HCT116 (cell line): Measurements from ENCODE around the gene RGL2. TPM values are rescaled to one million over a fixed set of nuclear protein-coding genes. Genes with fewer than 3 reads are reported as not detected.

Experiments
- ATAC-seq: fragments of 200-7000 bp; cut with Tn5 transposase; 2 replicates; pipeline ENCODE4 v1.9.1; 2020; ENCODE audit warnings: mild to moderate bottlenecking, moderate library complexity
- BruUV-seq: library from RNA; stranded (reverse); fragments of 400-500 nt; replicated peaks from 2 replicates; lab custom pipeline; 2021; lab: Mats Ljungman, UMichigan
- CTCF ChIA-PET: fragments of 300-600 bp; sonication (Branson Sonifier 250); formaldehyde crosslinking; loops from one replicate; lab custom pipeline; 2021; ENCODE audit warnings: antibody characterized with exemption; lab: Charles Lee
- POLR2A ChIA-PET: fragments of 300-600, 350-600 bp; sonication (Branson Sonifier 250); formaldehyde crosslinking; loops from one replicate; lab custom pipeline; 2021; ENCODE audit warnings: antibody characterized with exemption; lab: Charles Lee
- RAD21 ChIA-PET, 2 experiments: fragments of 300-600 bp; sonication (Branson Sonifier 250); formaldehyde crosslinking; loops; one replicate each; lab custom pipeline; 2023; ENCODE audit warnings: low total read pairs in 2 of 2; ENCODE audit not compliant: uncharacterized antibody in 2 of 2, unreplicated experiment in 2 of 2, low non-redundant PET in 1 of 2; lab: Charles Lee
- DNase-seq: peaks from one replicate; pipeline ENCODE4 v3.0.0-alpha.2; 2010; ENCODE audit warnings: low read depth, low spot score
- H2AFZ ChIP-seq: fragments of 200-600 bp; shearing (Covaris generic), sonication (generic); 2 replicates; pipeline ENCODE4 v1.6.1; 2017; ENCODE audit warnings: low read depth, mixed run types, mixed read lengths, antibody characterized with exemption, low read length; ENCODE audit not compliant: poor library complexity, severe bottlenecking
- H3K27ac ChIP-seq: 2 replicates; pipeline ENCODE4 v1.5.1; 2012; ENCODE audit warnings: low read depth, low read length
- H3K27me3 ChIP-seq: fragments of 200-600 bp; sonication (generic); 2 replicates; pipeline ENCODE4 v1.6.1; 2016; ENCODE audit warnings: mixed run types, low read length, mixed read lengths; ENCODE audit not compliant: insufficient read depth
- H3K36me3 ChIP-seq, 2 experiments: fragments of 200-500 bp in 1 of 2; fragments of 200-600 bp in 1 of 2; sonication (Bioruptor generic) in 1 of 2; sonication (generic) in 1 of 2; 2 replicates each; pipeline versions ENCODE4 v1.5.1 to v1.6.1; 2014 to 2016; ENCODE audit warnings: low read length in 2 of 2, inconsistent platforms in 1 of 2, mixed read lengths in 1 of 2, mixed run types in 1 of 2; ENCODE audit not compliant: insufficient read depth in 2 of 2, control insufficient read depth in 1 of 2
- H3K4me1 ChIP-seq, 2 experiments: fragments of 200-600 bp in 1 of 2; sonication (generic) in 1 of 2; 2 replicates each; pipeline versions ENCODE4 v1.5.1 to v1.6.1; 2012 to 2017; ENCODE audit warnings: low read length in 2 of 2, inconsistent platforms in 1 of 2, mild to moderate bottlenecking in 1 of 2, mixed read lengths in 1 of 2, mixed run types in 1 of 2, moderate library complexity in 1 of 2; ENCODE audit not compliant: insufficient read depth in 2 of 2, control insufficient read depth in 1 of 2
- H3K4me2 ChIP-seq: fragments of 200-600 bp; sonication (generic); 2 replicates; pipeline ENCODE4 v1.6.1; 2017; ENCODE audit warnings: mixed run types, low read length, mixed read lengths
- H3K4me3 ChIP-seq, 2 experiments: fragments of 200-600 bp in 1 of 2; sonication (generic) in 1 of 2; replicated peaks in 1 of 2; 2 replicates each; pipeline ENCODE4 v1.5.1; 2011 to 2016; ENCODE audit warnings: low read length in 2 of 2, control low read depth in 1 of 2, low read depth in 1 of 2, mild to moderate bottlenecking in 1 of 2, mixed read lengths in 1 of 2, mixed run types in 1 of 2
- H3K79me2 ChIP-seq: fragments of 200-600 bp; sonication (generic); 2 replicates; pipeline ENCODE4 v1.6.1; 2017; ENCODE audit warnings: mild to moderate bottlenecking, mixed run types, low read length, moderate library complexity, mixed read lengths; ENCODE audit not compliant: insufficient read depth
- H3K9ac ChIP-seq: fragments of 200-600 bp; sonication (generic); 2 replicates; pipeline ENCODE4 v1.6.1; 2016; ENCODE audit warnings: low read length, mixed read lengths
- H3K9me2 ChIP-seq: fragments of 200-600 bp; sonication (generic), shearing (Covaris generic); 2 replicates; pipeline ENCODE4 v1.6.1; 2017; ENCODE audit warnings: mixed run types, mild to moderate bottlenecking, moderate library complexity; ENCODE audit not compliant: insufficient read depth
- H3K9me3 ChIP-seq, 2 experiments: fragments of 200-500 bp in 1 of 2; fragments of 200-600 bp in 1 of 2; sonication (Bioruptor generic) in 1 of 2; sonication (generic) in 1 of 2; 2 replicates each; pipeline ENCODE4 v1.6.1; 2014 to 2017; ENCODE audit warnings: low read length in 2 of 2, mixed read lengths in 2 of 2, inconsistent platforms in 1 of 2, low read depth in 1 of 2, mild to moderate bottlenecking in 1 of 2, mixed run types in 1 of 2, moderate library complexity in 1 of 2; ENCODE audit not compliant: control insufficient read depth in 1 of 2, insufficient read depth in 1 of 2
- H4K20me1 ChIP-seq: fragments of 200-600 bp; sonication (generic), shearing (Covaris generic); 2 replicates; pipeline ENCODE4 v1.6.1; 2017; ENCODE audit warnings: mixed run types, mild to moderate bottlenecking, moderate library complexity; ENCODE audit not compliant: insufficient read depth
- ATF3 ChIP-seq: IDR thresholded peaks from 2 replicates; pipeline ENCODE4 v1.6.1; 2012
- CBX3 ChIP-seq: IDR thresholded peaks from 2 replicates; pipeline ENCODE4 v1.6.1; 2012; ENCODE audit warnings: low read depth
- CEBPB ChIP-seq: IDR thresholded peaks from 2 replicates; pipeline ENCODE4 v1.6.1; 2012; ENCODE audit warnings: low read depth
- EGR1 ChIP-seq: IDR thresholded peaks from 2 replicates; pipeline ENCODE4 v1.6.1; 2012; ENCODE audit warnings: low read depth
- EZH2 ChIP-seq: fragments of 200-600 bp; sonication (generic); IDR thresholded peaks from 2 replicates; pipeline ENCODE4 v1.6.1; 2017; ENCODE audit warnings: antibody characterized with exemption, mixed run types
- EZH2phosphoT487 ChIP-seq: fragments of 200-600 bp; IDR thresholded peaks from 2 replicates; pipeline ENCODE4 v1.6.1; 2018; ENCODE audit warnings: antibody characterized with exemption, borderline replicate concordance
- FOSL1 ChIP-seq: IDR thresholded peaks from 2 replicates; pipeline ENCODE4 v1.6.1; 2012; ENCODE audit warnings: low read depth
- JUND ChIP-seq: IDR thresholded peaks from 2 replicates; pipeline ENCODE4 v1.6.1; 2012
- POLR2A ChIP-seq: IDR thresholded peaks from 2 replicates; pipeline ENCODE4 v1.7.0; 2011; ENCODE audit warnings: borderline replicate concordance; ENCODE audit not compliant: insufficient read depth, insufficient read length; ENCODE audit errors: extremely low read depth
- POLR2AphosphoS5 ChIP-seq: IDR thresholded peaks from 2 replicates; pipeline ENCODE4 v1.6.1; 2011; ENCODE audit warnings: mild to moderate bottlenecking, low read depth, low read length, moderate library complexity
- SIN3A ChIP-seq: IDR thresholded peaks from 2 replicates; pipeline ENCODE4 v1.6.1; 2012; ENCODE audit warnings: low read depth
- SP1 ChIP-seq: IDR thresholded peaks from 2 replicates; pipeline ENCODE4 v1.6.1; 2012; ENCODE audit warnings: low read depth
- SRF ChIP-seq: IDR thresholded peaks from 2 replicates; pipeline ENCODE4 v1.6.1; 2012; ENCODE audit warnings: low read depth
- YY1 ChIP-seq: IDR thresholded peaks from 2 replicates; pipeline ENCODE4 v1.6.1; 2011; ENCODE audit warnings: low read length, low read depth, moderate library complexity, mild to moderate bottlenecking; ENCODE audit not compliant: insufficient replicate concordance; ENCODE audit errors: extremely low read depth
- ZBTB33 ChIP-seq: IDR thresholded peaks from 2 replicates; pipeline ENCODE4 v1.6.1; 2011; ENCODE audit warnings: mild to moderate bottlenecking, low read length, moderate library complexity; ENCODE audit not compliant: insufficient replicate concordance; ENCODE audit errors: extremely low read depth
- ZFX ChIP-seq: fragments of 450-650 bp; IDR thresholded peaks from 2 replicates; pipeline ENCODE4 v1.6.1; 2017
- ZNF274 ChIP-seq: fragments of 200-500 bp; sonication (Bioruptor generic); IDR thresholded peaks from 2 replicates; pipeline ENCODE4 v1.6.1; 2014; ENCODE audit warnings: mild to moderate bottlenecking, low read depth, low read length, inconsistent platforms
- intact Hi-C: fragments of 100-400 bp; cut with micrococcal nuclease; formaldehyde crosslinking; loops from 2 replicates; pipeline ENCODE4 v1.10.0; 2022
- total RNA-seq: library from RNA; stranded (reverse); gene quantifications from one replicate; pipeline ENCODE4 v1.2.1, GENCODE V29; 2021; ENCODE audit not compliant: unreplicated experiment
- TF ChIP-seq, protein P1 (sequence below): IDR thresholded peaks from 2 replicates; pipeline ENCODE4 v1.6.1; 2012
- TF ChIP-seq, protein P2 (sequence below), 3 experiments: fragments of 200-600 bp in 1 of 3; sonication (generic) in 1 of 3; IDR thresholded peaks in 2 of 3; conservative IDR thresholded peaks in 1 of 3; 2 replicates each; pipeline ENCODE4 v1.5.1; 2012 to 2017; ENCODE audit warnings: low read depth in 2 of 3, low read length in 2 of 3, antibody characterized with exemption in 1 of 3, borderline replicate concordance in 1 of 3, control low read depth in 1 of 3, mild to moderate bottlenecking in 1 of 3, mixed read lengths in 1 of 3, mixed run types in 1 of 3, moderate library complexity in 1 of 3; ENCODE audit not compliant: insufficient read depth in 1 of 3
- TF ChIP-seq, protein P3 (sequence below): IDR thresholded peaks from 2 replicates; pipeline ENCODE4 v1.6.1; 2012; ENCODE audit warnings: low read depth

RGL2 gene
- total RNA-seq, 1 experiment from 2014 or later = 53.4 TPM

GRCh38 chr6:33313105-33313708 lies 14.5 kb upstream of the RGL2 start:
- peak overlapping the region; percentile 92 for H3K9ac ChIP-seq
- H2AFZ ChIP-seq = no peak overlapping the region
- DNase-seq (no peak), ATAC-seq (peak; percentile 3; the same call in 1 of the 2 replicates)
- H4K20me1 ChIP-seq = no peaks in the 10 kb centered on the region
- ChIA-PET CTCF (interaction anchor here (1.0 kb wide), 1 partner anchor 14 kb away, joined by 3 read pairs; the partner anchor contains the start of gene RGL2), POLR2A (no interaction called here), RAD21 (no interaction called here)
- H3K79me2 ChIP-seq = peaks cover 28% of the 10 kb centered on the region
- no peaks in the 10 kb centered on the region for H3K9me2 ChIP-seq
- TF ChIP-seq FOSL1 = no peak
- TF ChIP-seq, protein P1, sequence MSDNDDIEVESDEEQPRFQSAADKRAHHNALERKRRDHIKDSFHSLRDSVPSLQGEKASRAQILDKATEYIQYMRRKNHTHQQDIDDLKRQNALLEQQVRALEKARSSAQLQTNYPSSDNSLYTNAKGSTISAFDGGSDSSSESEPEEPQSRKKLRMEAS = no peak
- no peak for TF ChIP-seq SP1
- TF ChIP-seq EZH2 = no peak
- TF ChIP-seq EGR1 = no peak
- TF ChIP-seq, protein P2, sequence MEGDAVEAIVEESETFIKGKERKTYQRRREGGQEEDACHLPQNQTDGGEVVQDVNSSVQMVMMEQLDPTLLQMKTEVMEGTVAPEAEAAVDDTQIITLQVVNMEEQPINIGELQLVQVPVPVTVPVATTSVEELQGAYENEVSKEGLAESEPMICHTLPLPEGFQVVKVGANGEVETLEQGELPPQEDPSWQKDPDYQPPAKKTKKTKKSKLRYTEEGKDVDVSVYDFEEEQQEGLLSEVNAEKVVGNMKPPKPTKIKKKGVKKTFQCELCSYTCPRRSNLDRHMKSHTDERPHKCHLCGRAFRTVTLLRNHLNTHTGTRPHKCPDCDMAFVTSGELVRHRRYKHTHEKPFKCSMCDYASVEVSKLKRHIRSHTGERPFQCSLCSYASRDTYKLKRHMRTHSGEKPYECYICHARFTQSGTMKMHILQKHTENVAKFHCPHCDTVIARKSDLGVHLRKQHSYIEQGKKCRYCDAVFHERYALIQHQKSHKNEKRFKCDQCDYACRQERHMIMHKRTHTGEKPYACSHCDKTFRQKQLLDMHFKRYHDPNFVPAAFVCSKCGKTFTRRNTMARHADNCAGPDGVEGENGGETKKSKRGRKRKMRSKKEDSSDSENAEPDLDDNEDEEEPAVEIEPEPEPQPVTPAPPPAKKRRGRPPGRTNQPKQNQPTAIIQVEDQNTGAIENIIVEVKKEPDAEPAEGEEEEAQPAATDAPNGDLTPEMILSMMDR (IDR thresholded peaks at IDR 0.05 in 2 of 3, conservative IDR thresholded peaks at IDR 0.05 in 1 of 3; ENCODE audit: borderline replicate concordance in 1 of 3, insufficient read depth in 1 of 3, low read depth in 2 of 3, low read length in 2 of 3) = no peak
- no peak for TF ChIP-seq SIN3A
- TF ChIP-seq EZH2phosphoT487 = no peak
- TF ChIP-seq POLR2AphosphoS5 = no peak
- no peak for TF ChIP-seq ZFX
- TF ChIP-seq, protein P3, sequence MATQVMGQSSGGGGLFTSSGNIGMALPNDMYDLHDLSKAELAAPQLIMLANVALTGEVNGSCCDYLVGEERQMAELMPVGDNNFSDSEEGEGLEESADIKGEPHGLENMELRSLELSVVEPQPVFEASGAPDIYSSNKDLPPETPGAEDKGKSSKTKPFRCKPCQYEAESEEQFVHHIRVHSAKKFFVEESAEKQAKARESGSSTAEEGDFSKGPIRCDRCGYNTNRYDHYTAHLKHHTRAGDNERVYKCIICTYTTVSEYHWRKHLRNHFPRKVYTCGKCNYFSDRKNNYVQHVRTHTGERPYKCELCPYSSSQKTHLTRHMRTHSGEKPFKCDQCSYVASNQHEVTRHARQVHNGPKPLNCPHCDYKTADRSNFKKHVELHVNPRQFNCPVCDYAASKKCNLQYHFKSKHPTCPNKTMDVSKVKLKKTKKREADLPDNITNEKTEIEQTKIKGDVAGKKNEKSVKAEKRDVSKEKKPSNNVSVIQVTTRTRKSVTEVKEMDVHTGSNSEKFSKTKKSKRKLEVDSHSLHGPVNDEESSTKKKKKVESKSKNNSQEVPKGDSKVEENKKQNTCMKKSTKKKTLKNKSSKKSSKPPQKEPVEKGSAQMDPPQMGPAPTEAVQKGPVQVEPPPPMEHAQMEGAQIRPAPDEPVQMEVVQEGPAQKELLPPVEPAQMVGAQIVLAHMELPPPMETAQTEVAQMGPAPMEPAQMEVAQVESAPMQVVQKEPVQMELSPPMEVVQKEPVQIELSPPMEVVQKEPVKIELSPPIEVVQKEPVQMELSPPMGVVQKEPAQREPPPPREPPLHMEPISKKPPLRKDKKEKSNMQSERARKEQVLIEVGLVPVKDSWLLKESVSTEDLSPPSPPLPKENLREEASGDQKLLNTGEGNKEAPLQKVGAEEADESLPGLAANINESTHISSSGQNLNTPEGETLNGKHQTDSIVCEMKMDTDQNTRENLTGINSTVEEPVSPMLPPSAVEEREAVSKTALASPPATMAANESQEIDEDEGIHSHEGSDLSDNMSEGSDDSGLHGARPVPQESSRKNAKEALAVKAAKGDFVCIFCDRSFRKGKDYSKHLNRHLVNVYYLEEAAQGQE = no peak
- TF ChIP-seq ZNF274 = no peak
- TF ChIP-seq YY1 = no peak
- no peak for TF ChIP-seq JUND
- no peak for TF ChIP-seq ATF3
- no peak for TF ChIP-seq CEBPB
- TF ChIP-seq CBX3 = no peak
- no peak for TF ChIP-seq POLR2A
- TF ChIP-seq ZBTB33 = no peak
- no peak for TF ChIP-seq SRF
- H3K4me2 ChIP-seq = peak overlapping the region; percentile 95
- no peaks in the 10 kb centered on the region for H3K9me3 ChIP-seq
- peak overlapping the region; percentile 89 for H3K27ac ChIP-seq
- peaks cover 27 to 38% of the 10 kb centered on the region in 2 experiments for H3K4me1 ChIP-seq
- intact Hi-C loops = no loop called here
- TSS peak; percentile 66 for BruUV-seq
- H3K27me3 ChIP-seq = no peaks in the 10 kb centered on the region
- peaks cover 0 to 3% of the 10 kb centered on the region in 2 experiments; a peak in 1 of 4 replicates for H3K36me3 ChIP-seq
- H3K4me3 ChIP-seq = peak overlapping the region; percentile 78 to 91
